GM12801 (cell line): ENCODE measurements around the gene OS9.

Experiments
- TF ChIP-seq, protein P1 (sequence below): IDR thresholded peaks from one replicate; pipeline ENCODE4 v1.5.1; 2011; ENCODE audit warnings: control low read depth; ENCODE audit not compliant: insufficient read length; ENCODE audit errors: extremely low read depth

OS9 gene

DNA sequence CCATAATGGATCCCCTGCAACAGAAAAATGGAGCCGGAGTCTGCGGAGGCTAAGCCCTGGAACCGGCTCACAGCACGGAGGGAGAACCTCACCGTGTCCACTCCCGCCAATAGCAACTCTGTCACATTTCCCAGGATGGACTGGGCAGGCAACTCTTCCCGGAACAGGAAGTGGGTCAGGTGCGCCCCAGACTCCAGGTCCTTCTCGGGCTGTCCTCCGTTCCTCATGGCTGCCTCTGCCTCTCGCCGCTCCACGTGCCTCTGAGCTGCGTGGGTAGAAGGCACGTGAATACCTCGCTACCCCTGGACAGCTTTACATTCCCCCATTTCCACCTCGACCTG, 70.7 kb downstream of the OS9 start:
- TF ChIP-seq, protein P1, sequence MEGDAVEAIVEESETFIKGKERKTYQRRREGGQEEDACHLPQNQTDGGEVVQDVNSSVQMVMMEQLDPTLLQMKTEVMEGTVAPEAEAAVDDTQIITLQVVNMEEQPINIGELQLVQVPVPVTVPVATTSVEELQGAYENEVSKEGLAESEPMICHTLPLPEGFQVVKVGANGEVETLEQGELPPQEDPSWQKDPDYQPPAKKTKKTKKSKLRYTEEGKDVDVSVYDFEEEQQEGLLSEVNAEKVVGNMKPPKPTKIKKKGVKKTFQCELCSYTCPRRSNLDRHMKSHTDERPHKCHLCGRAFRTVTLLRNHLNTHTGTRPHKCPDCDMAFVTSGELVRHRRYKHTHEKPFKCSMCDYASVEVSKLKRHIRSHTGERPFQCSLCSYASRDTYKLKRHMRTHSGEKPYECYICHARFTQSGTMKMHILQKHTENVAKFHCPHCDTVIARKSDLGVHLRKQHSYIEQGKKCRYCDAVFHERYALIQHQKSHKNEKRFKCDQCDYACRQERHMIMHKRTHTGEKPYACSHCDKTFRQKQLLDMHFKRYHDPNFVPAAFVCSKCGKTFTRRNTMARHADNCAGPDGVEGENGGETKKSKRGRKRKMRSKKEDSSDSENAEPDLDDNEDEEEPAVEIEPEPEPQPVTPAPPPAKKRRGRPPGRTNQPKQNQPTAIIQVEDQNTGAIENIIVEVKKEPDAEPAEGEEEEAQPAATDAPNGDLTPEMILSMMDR, result no peak

DNA sequence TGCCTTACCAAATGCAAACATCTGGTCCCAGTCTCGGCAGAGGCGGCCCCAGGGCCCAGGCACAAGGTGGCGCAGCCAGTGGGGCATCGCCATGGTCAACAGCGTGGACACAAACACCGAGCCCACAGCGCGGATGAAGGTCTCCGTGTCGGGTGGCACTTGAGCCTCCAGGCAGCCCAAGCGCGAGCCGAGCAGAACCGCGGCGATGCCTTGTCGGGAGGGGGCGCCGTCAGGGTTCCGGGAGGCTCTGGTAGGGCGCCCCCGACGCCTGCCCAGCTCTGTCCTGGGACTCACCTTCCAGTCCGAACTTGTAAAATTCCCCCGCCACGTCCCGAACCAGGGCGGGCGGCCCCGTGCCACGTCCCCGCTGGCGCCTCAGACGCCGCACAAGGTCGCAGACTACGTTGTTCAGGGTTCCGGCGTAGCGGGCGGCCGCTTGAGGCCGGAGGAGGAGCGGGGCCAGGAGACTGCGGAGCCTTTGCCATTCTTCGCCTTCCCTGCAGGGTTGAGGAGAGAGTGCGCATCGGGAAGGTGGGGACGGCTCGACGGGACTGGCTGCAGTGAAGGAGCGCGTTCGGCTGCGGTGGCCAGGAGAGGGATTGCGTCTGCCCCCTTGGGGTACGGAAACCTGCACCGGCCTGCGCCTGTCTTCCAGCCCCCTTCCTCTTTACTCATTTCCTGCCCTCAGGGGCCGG, 71.2 kb downstream of the OS9 start:
- TF ChIP-seq, protein P1, result no peak

DNA sequence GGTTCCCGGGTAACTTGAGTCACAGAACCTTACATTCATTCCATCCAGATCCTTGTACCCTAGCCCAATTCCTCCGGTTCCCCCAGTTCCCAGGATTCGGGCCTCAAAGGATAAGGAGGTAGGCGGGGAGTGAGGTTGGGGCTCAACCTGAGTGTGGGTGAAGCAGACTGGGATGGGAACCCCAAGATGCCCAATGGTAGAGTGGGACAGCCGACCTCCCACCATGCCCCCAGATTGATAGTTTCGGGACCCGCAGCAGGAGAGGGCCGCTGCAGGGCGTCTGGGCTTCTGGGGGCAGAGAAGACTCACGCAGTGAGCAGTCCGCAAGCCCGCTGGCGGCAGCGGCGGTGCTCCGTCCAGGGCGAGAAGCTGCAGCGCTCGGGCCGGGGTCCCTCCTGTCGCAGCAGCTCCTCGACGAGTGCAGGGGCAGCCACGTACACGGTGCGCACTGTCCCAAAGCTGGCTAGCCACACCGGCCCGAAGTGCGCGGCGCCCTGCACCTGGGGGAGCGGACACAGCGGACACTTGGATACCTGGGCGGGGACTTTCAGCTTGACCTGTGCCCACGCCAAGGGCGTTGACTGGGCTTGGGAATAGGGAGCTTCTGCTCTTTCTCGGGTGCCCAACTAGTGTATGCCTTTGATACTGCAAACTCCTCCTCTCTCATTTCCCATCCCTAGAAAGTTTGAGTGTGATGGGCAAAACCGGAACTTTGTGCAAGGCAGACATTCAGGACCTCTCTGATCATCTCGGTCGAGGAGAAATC, 71.9 kb downstream of the OS9 start:
- TF ChIP-seq, protein P1, result no peak

- TF ChIP-seq, protein P1, result no peak
Measured at GRCh38 chr12:57766464-57767304, 72.8 kb downstream of the OS9 start, which contains the start of gene CYP27B1. Gene CYP27B1, minus strand, starts transcription at chr12:57767078. Its CDS starts 37 bp downstream, at chr12:57767041.

GRCh38 chr12:57767305-57767698, 73.4 kb downstream of the OS9 start:
- TF ChIP-seq, protein P1, result no peak

DNA sequence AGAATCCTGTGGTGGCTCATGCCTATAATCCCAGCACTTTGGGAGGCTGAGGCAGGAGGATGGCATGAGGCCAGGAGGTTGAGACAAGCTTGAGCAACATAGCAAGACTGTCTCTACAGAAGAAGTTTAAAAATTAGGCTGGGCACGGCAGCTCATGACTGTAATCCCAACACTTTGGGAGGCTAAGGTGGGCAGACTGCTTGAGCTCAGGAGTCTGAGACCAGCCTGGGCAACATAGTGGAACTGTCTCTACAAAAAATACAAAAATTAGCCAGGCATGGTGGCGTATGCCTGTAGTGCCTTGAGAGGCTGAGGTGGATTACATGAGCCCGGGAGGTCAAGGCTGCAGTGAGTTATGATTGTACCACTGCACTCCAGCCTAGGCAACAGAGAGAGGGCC, 73.9 kb downstream of the OS9 start:
- TF ChIP-seq, protein P1, result no peak

DNA sequence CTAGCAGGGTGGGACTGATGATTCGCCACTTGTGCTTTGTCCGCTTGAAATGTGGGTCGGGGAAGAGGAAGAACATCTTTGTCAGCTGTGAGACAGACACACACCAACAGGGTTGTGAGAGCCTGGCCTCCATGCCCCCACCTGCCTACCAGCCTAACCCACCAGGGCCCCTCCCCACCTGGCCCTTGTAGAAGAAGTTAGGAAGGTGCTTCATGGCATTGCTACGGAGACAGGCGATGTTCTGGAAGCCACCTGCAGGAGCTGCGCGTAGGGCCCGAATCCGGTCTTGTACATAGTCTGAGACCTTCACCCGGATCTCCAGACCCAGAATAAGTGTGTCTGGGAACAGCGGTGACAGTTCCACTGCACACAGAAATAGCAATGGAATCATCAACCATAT, 75.7 kb downstream of the OS9 start:
- TF ChIP-seq, protein P1, result no peak
